Loucy (cell line): ENCODE measurements around the gene GFY.
A peak's percentile ranks its signal among the peaks of the same experiment; 100 is the strongest.

Experiments
- H2AFZ ChIP-seq: fragments of 200-600 bp; sonication (generic); 2 replicates; pipeline ENCODE4 v1.6.0; 2016; ENCODE audit warnings: antibody characterized with exemption, mild to moderate bottlenecking, low read length, moderate library complexity
- H3F3A ChIP-seq: fragments of 200-600 bp; 2 replicates; pipeline ENCODE4 v1.6.0; 2016; ENCODE audit warnings: antibody characterized with exemption, low read depth, mild to moderate bottlenecking
- H3K27me3 ChIP-seq: fragments of 200-600 bp; sonication (generic); 2 replicates; pipeline ENCODE4 v1.6.1; 2014; ENCODE audit warnings: low read length, mild to moderate bottlenecking; ENCODE audit not compliant: insufficient read depth, poor library complexity, severe bottlenecking
- H3K36me3 ChIP-seq: fragments of 200-600 bp; sonication (generic); 2 replicates; pipeline ENCODE4 v1.6.1; 2016; ENCODE audit warnings: low read length; ENCODE audit not compliant: insufficient read depth
- H3K4me1 ChIP-seq: fragments of 200-600 bp; sonication (generic); 2 replicates; pipeline ENCODE4 v1.5.1; 2014; ENCODE audit warnings: low read length, mild to moderate bottlenecking; ENCODE audit not compliant: insufficient read depth, poor library complexity, severe bottlenecking
- H3K4me2 ChIP-seq: fragments of 200-600 bp; sonication (generic); 2 replicates; pipeline ENCODE4 v1.6.0; 2014; ENCODE audit warnings: antibody characterized with exemption, low read length, low read depth, mild to moderate bottlenecking; ENCODE audit not compliant: poor library complexity, severe bottlenecking
- H3K4me3 ChIP-seq: fragments of 200-600 bp; sonication (generic); 2 replicates; pipeline ENCODE4 v1.5.1; 2014; ENCODE audit warnings: low read length, mild to moderate bottlenecking, mixed read lengths; ENCODE audit not compliant: poor library complexity, severe bottlenecking
- H3K79me2 ChIP-seq: fragments of 200-600 bp; sonication (generic); 2 replicates; pipeline ENCODE4 v1.6.1; 2014; ENCODE audit warnings: low read length; ENCODE audit not compliant: insufficient read depth
- H3K9ac ChIP-seq: fragments of 200-600 bp; sonication (generic); 2 replicates; pipeline ENCODE4 v1.6.0; 2014; ENCODE audit warnings: mild to moderate bottlenecking, low read depth, low read length, moderate library complexity; ENCODE audit not compliant: poor library complexity, severe bottlenecking
- H3K9me2 ChIP-seq: fragments of 200-600 bp; sonication (generic); replicated peaks from 2 replicates; pipeline ENCODE4 v1.6.1; 2016; ENCODE audit warnings: low read depth, low read length, mixed read lengths
- H3K9me3 ChIP-seq: fragments of 200-600 bp; sonication (generic); 2 replicates; pipeline ENCODE4 v1.6.1; 2014; ENCODE audit warnings: mild to moderate bottlenecking, antibody characterized with exemption, low read length, low read depth; ENCODE audit not compliant: insufficient read depth
- H4K20me1 ChIP-seq: fragments of 200-600 bp; sonication (generic); 2 replicates; pipeline ENCODE4 v1.6.0; 2014; ENCODE audit warnings: antibody characterized with exemption, low read length, mild to moderate bottlenecking; ENCODE audit not compliant: insufficient read depth, poor library complexity, severe bottlenecking
- CTCF ChIP-seq: fragments of 200-600 bp; sonication (generic); conservative IDR thresholded peaks from 2 replicates; pipeline ENCODE4 v1.5.1; 2014; ENCODE audit warnings: mild to moderate bottlenecking, antibody characterized with exemption, low read length
- EZH2phosphoT487 ChIP-seq: fragments of 200-600 bp; IDR thresholded peaks from 2 replicates; pipeline ENCODE4 v1.6.1; 2018; ENCODE audit warnings: antibody characterized with exemption, mild to moderate bottlenecking, moderate library complexity, borderline replicate concordance

The GFY gene

GRCh38 chr19:49474542-49474924 is 49.3 kb downstream of the GFY start:
- Histone ChIP-seq H3K4me2 (peak overlapping the region; percentile 100), H3K4me1 (peaks cover 48% of the 10 kb centered on the region), H3K36me3 (no peaks in the 10 kb centered on the region), H2AFZ (no peak overlapping the region), H3K9me3 (no peaks in the 10 kb centered on the region), H3K9ac (peak overlapping the region; percentile 85), H3F3A (peaks cover 15% of the 10 kb centered on the region), H3K9me2 (no peaks in the 10 kb centered on the region), H3K27me3 (no peaks in the 10 kb centered on the region), H4K20me1 (no peaks in the 10 kb centered on the region), H3K79me2 (no peaks in the 10 kb centered on the region), H3K4me3 (peak overlapping the region; percentile 90)
- TF ChIP-seq EZH2phosphoT487 = no peak
- no peak for TF ChIP-seq CTCF

GRCh38 chr19:49475191-49475917 is 50.2 kb downstream of the GFY start:
- Histone ChIP-seq H3K9ac (peak overlapping the region; percentile 85), H3K4me3 (peak overlapping the region; percentile 90), H3K9me2 (no peaks in the 10 kb centered on the region), H3K4me2 (peak overlapping the region; percentile 100), H3K36me3 (no peaks in the 10 kb centered on the region), H3K9me3 (no peaks in the 10 kb centered on the region), H3K79me2 (no peaks in the 10 kb centered on the region), H2AFZ (no peak overlapping the region), H4K20me1 (no peaks in the 10 kb centered on the region), H3F3A (peaks cover 10% of the 10 kb centered on the region), H3K4me1 (peaks cover 43% of the 10 kb centered on the region), H3K27me3 (no peaks in the 10 kb centered on the region)
- no peak for TF ChIP-seq CTCF
- no peak for TF ChIP-seq EZH2phosphoT487

GRCh38 chr19:49475995-49476880 is 51.0 kb downstream of the GFY start:
- H3K4me3 ChIP-seq = peak overlapping the region; percentile 44
- no peak overlapping the region for H2AFZ ChIP-seq
- no peaks in the 10 kb centered on the region for H4K20me1 ChIP-seq
- H3K79me2 ChIP-seq = no peaks in the 10 kb centered on the region
- H3K9me2 ChIP-seq = no peaks in the 10 kb centered on the region
- no peaks in the 10 kb centered on the region for H3K27me3 ChIP-seq
- H3K9me3 ChIP-seq = no peaks in the 10 kb centered on the region
- 0 out of 2 replicates have a peak, but pooled peaks cover 2% of the 10 kb centered on the region for H3F3A ChIP-seq
- peaks cover 34% of the 10 kb centered on the region for H3K4me1 ChIP-seq
- H3K9ac ChIP-seq = peak overlapping the region; percentile 37
- H3K36me3 ChIP-seq = no peaks in the 10 kb centered on the region
- H3K4me2 ChIP-seq = peak overlapping the region; percentile 100
- TF ChIP-seq EZH2phosphoT487 (no peak), CTCF (peak; percentile 81)
